ENCODE results near the gene CSTPP1.
"Not testable (repeated sequence)": the region's sequence is repeated elsewhere in the genome, so short reads cannot be mapped to it uniquely, and the experiment has no call there.

The CSTPP1 gene

GRCh38 chr11:47206577-47206976 lies 270.0 kb downstream of the CSTPP1 start:
- DNase-seq; H3K9me3 Mint-ChIP-seq; H3K36me3 Mint-ChIP-seq (ENCODE audit: low read depth); H3K4me3 Mint-ChIP-seq; H3K27me3 Mint-ChIP-seq; H3K27ac Mint-ChIP-seq; H3K4me1 Mint-ChIP-seq (ENCODE audit: low read depth): not testable (repeated sequence)

GRCh38 chr11:47207459-47207858 lies 270.9 kb downstream of the CSTPP1 start:
- no peaks in the 10 kb centered on the region for H3K36me3 Mint-ChIP-seq (ENCODE audit: low read depth)
- no peak for DNase-seq
- H3K9me3 Mint-ChIP-seq: no peaks in the 10 kb centered on the region
- no peaks in the 10 kb centered on the region for H3K27me3 Mint-ChIP-seq
- peaks cover 2% of the 10 kb centered on the region for H3K4me1 Mint-ChIP-seq (ENCODE audit: low read depth)
- H3K4me3 Mint-ChIP-seq: no peak overlapping the region
- no peak overlapping the region for H3K27ac Mint-ChIP-seq

- not testable (repeated sequence) for H3K4me1 Mint-ChIP-seq (ENCODE audit: low read depth); H3K4me3 Mint-ChIP-seq; H3K27me3 Mint-ChIP-seq; DNase-seq; H3K36me3 Mint-ChIP-seq (ENCODE audit: low read depth); H3K9me3 Mint-ChIP-seq; H3K27ac Mint-ChIP-seq
Observed at GRCh38 chr11:47208008-47208552, 271.5 kb downstream of the CSTPP1 start.

- DNase-seq: no peak
- Mint-ChIP-seq H3K9me3 (no peaks in the 10 kb centered on the region), H3K36me3 (ENCODE audit: low read depth) (no peaks in the 10 kb centered on the region), H3K27ac (no peak overlapping the region), H3K27me3 (no peaks in the 10 kb centered on the region), H3K4me3 (no peak overlapping the region), H3K4me1 (ENCODE audit: low read depth) (peaks cover 6% of the 10 kb centered on the region)
Observed at GRCh38 chr11:47208628-47209027, 272.1 kb downstream of the CSTPP1 start.

Measured in activated T-cell treated with anti-CD3 and anti-CD28 coated beads, Interleukin-2, amount 50 U/mL, for 24 hours (primary cell).